ENCODE results near the gene CTAGE1. TPM values are rescaled to one million over a fixed set of nuclear protein-coding genes. Genes with fewer than 3 reads are reported as not detected.

The CTAGE1 gene
- total and polyA plus RNA-seq, 2 donors (not counting 1 experiment from before 2014, with no cell fraction given) = under 0.01 TPM; not detected in 1

GRCh38 chr18:22428672-22429071 is 11.0 kb upstream of the CTAGE1 start:
- peak in 1 of 2 donors; percentile 21 for DNase-seq (ENCODE audit: low read depth in 2 of 2)
- Histone ChIP-seq H3K27ac (ENCODE audit: insufficient read depth, low read length) (no peak overlapping the region), H3K4me2 (ENCODE audit: extremely low read depth, insufficient read depth, low read length) (no peak overlapping the region), H2AFZ (ENCODE audit: low read length) (no peak overlapping the region), H3K9ac (ENCODE audit: insufficient read depth, low read length) (no peak overlapping the region), H3K27me3 (ENCODE audit: control insufficient read depth, insufficient read depth, low read length) (no peaks in the 10 kb centered on the region), H3K36me3 (ENCODE audit: control insufficient read depth, insufficient read depth, low read length) (no peaks in the 10 kb centered on the region), H3K79me2 (ENCODE audit: control insufficient read depth, insufficient read depth, low read length) (no peaks in the 10 kb centered on the region), H3K9me3 (ENCODE audit: control insufficient read depth, insufficient read depth, low read depth, low read length) (no peaks in the 10 kb centered on the region), H3K4me1 (ENCODE audit: control insufficient read depth, extremely low read depth, insufficient read depth, low read length) (peaks cover 2% of the 10 kb centered on the region), H3K4me3 (replicated peaks in 1 of 4; ENCODE audit: control extremely low read depth in 1 of 4, insufficient read depth in 1 of 4, low read depth in 3 of 4, low read length in 4 of 4) (no peak overlapping the region), H4K20me1 (ENCODE audit: control insufficient read depth, extremely low read depth, insufficient read depth, low read length) (no peaks in the 10 kb centered on the region)
- TF ChIP-seq CTCF (conservative IDR thresholded peaks at IDR 0.05 in 1 of 2, IDR thresholded peaks at IDR 0.05 in 1 of 2; ENCODE audit: low read depth in 1 of 2, low read length in 2 of 2) = no peak
- no peak for TF ChIP-seq EZH2 (IDR thresholded peaks at IDR 0.05; ENCODE audit: low read length, missing control alignments)

- TF ChIP-seq CTCF (conservative IDR thresholded peaks at IDR 0.05 in 1 of 2, IDR thresholded peaks at IDR 0.05 in 1 of 2; ENCODE audit: low read depth in 1 of 2, low read length in 2 of 2) (no peak), EZH2 (IDR thresholded peaks at IDR 0.05; ENCODE audit: low read length, missing control alignments) (no peak)
- H3K27ac ChIP-seq (ENCODE audit: insufficient read depth, low read length) = no peak overlapping the region
- H4K20me1 ChIP-seq (ENCODE audit: control insufficient read depth, extremely low read depth, insufficient read depth, low read length) = no peaks in the 10 kb centered on the region
- H3K9ac ChIP-seq (ENCODE audit: insufficient read depth, low read length) = no peak overlapping the region
- no peaks in the 10 kb centered on the region for H3K9me3 ChIP-seq (ENCODE audit: control insufficient read depth, insufficient read depth, low read depth, low read length)
- H2AFZ ChIP-seq (ENCODE audit: low read length) = no peak overlapping the region
- no peak overlapping the region for H3K4me3 ChIP-seq (replicated peaks in 1 of 4; ENCODE audit: control extremely low read depth in 1 of 4, insufficient read depth in 1 of 4, low read depth in 3 of 4, low read length in 4 of 4)
- H3K79me2 ChIP-seq (ENCODE audit: control insufficient read depth, insufficient read depth, low read length) = no peaks in the 10 kb centered on the region
- no peak overlapping the region for H3K4me2 ChIP-seq (ENCODE audit: extremely low read depth, insufficient read depth, low read length)
- H3K4me1 ChIP-seq (ENCODE audit: control insufficient read depth, extremely low read depth, insufficient read depth, low read length) = peaks cover 2% of the 10 kb centered on the region
- no peaks in the 10 kb centered on the region for H3K36me3 ChIP-seq (ENCODE audit: control insufficient read depth, insufficient read depth, low read length)
- DNase-seq (ENCODE audit: low read depth in 2 of 2) = no peak
- H3K27me3 ChIP-seq (ENCODE audit: control insufficient read depth, insufficient read depth, low read length) = no peaks in the 10 kb centered on the region
Observed at GRCh38 chr18:22427822-22428549, 10.3 kb upstream of the CTAGE1 start.

GRCh38 chr18:22424565-22424963 is 6.8 kb upstream of the CTAGE1 start:
- no peaks in the 10 kb centered on the region for H3K36me3 ChIP-seq (ENCODE audit: control insufficient read depth, insufficient read depth, low read length)
- H3K27ac ChIP-seq (ENCODE audit: insufficient read depth, low read length) = no peak overlapping the region
- no peaks in the 10 kb centered on the region for H3K79me2 ChIP-seq (ENCODE audit: control insufficient read depth, insufficient read depth, low read length)
- H3K27me3 ChIP-seq (ENCODE audit: control insufficient read depth, insufficient read depth, low read length) = no peaks in the 10 kb centered on the region
- TF ChIP-seq CTCF (conservative IDR thresholded peaks at IDR 0.05 in 1 of 2, IDR thresholded peaks at IDR 0.05 in 1 of 2; ENCODE audit: low read depth in 1 of 2, low read length in 2 of 2) = no peak
- TF ChIP-seq EZH2 (IDR thresholded peaks at IDR 0.05; ENCODE audit: low read length, missing control alignments) = no peak
- H2AFZ ChIP-seq (ENCODE audit: low read length) = no peak overlapping the region
- no peak overlapping the region for H3K9ac ChIP-seq (ENCODE audit: insufficient read depth, low read length)
- no peak overlapping the region for H3K4me2 ChIP-seq (ENCODE audit: extremely low read depth, insufficient read depth, low read length)
- H3K4me3 ChIP-seq (replicated peaks in 1 of 4; ENCODE audit: control extremely low read depth in 1 of 4, insufficient read depth in 1 of 4, low read depth in 3 of 4, low read length in 4 of 4) = no peak overlapping the region
- DNase-seq (ENCODE audit: low read depth in 2 of 2) = peak in 1 of 2 donors; percentile 14
- H3K9me3 ChIP-seq (ENCODE audit: control insufficient read depth, insufficient read depth, low read depth, low read length) = no peaks in the 10 kb centered on the region
- no peaks in the 10 kb centered on the region for H4K20me1 ChIP-seq (ENCODE audit: control insufficient read depth, extremely low read depth, insufficient read depth, low read length)
- no peaks in the 10 kb centered on the region for H3K4me1 ChIP-seq (ENCODE audit: control insufficient read depth, extremely low read depth, insufficient read depth, low read length)
